SK-N-SH (cell line): ENCODE measurements around the gene MAML3. TPM values are rescaled to one million over a fixed set of nuclear protein-coding genes. Genes with fewer than 3 reads are reported as not detected.

Experiments
- CTCF ChIA-PET: fragments of 300-600, 350-600 bp; formaldehyde crosslinking; extraction: SDS; loops from one replicate; lab custom pipeline; 2021; lab: Yijun Ruan, JAX
- POLR2A ChIA-PET: fragments of 350-600 bp; sonication (Branson Sonifier 250); formaldehyde crosslinking; extraction: SDS; loops from one replicate; lab custom pipeline; 2020; ENCODE audit warnings: antibody characterized with exemption, inconsistent platforms; lab: Yijun Ruan, JAX
- DNase-seq: peaks from one replicate; pipeline ENCODE4 v3.0.0; 2012
- H2AFZ ChIP-seq: fragments of 200-600 bp; sonication (generic); 2 replicates; pipeline ENCODE4 v1.8.1; 2016; ENCODE audit warnings: antibody characterized with exemption, mild to moderate bottlenecking, low read depth
- H3F3A ChIP-seq: fragments of 200-600 bp; sonication (generic); replicated peaks from 2 replicates; pipeline ENCODE3; 2016; ENCODE audit warnings: antibody characterized with exemption, mild to moderate bottlenecking; ENCODE audit not compliant: insufficient read depth
- H3K27ac ChIP-seq, 2 experiments: fragments of 200-500 bp in 1 of 2; fragments of 200-600 bp in 1 of 2; sonication (Bioruptor generic) in 1 of 2; sonication (generic), shearing (Covaris generic) in 1 of 2; 2 replicates each; pipeline versions ENCODE4 v1.5.1 to v1.6.1; 2014 to 2016; ENCODE audit warnings: low read depth in 2 of 2, inconsistent platforms in 1 of 2, low read length in 1 of 2, mild to moderate bottlenecking in 1 of 2, mixed read lengths in 1 of 2
- H3K27me3 ChIP-seq: fragments of 200-600 bp; sonication (generic), shearing (Covaris generic); 2 replicates; pipeline ENCODE4 v1.6.1; 2016; ENCODE audit warnings: mixed run types; ENCODE audit not compliant: insufficient read depth
- H3K36me3 ChIP-seq, 2 experiments: fragments of 200-500 bp in 1 of 2; fragments of 200-600 bp in 1 of 2; sonication (Bioruptor generic) in 1 of 2; sonication (generic) in 1 of 2; replicated peaks in 1 of 2; 2 replicates each; pipeline versions ENCODE3 to v1.5.1; 2014 to 2016; ENCODE audit warnings: low read length in 1 of 2, mild to moderate bottlenecking in 1 of 2; ENCODE audit not compliant: insufficient read depth in 2 of 2, control insufficient read depth in 1 of 2
- H3K4me1 ChIP-seq, 2 experiments: fragments of 200-500 bp in 1 of 2; fragments of 200-600 bp in 1 of 2; sonication (Bioruptor generic) in 1 of 2; sonication (generic), shearing (Covaris generic) in 1 of 2; 2 replicates each; pipeline versions ENCODE4 v1.5.1 to v1.6.1; 2014 to 2016; ENCODE audit warnings: low read depth in 1 of 2, low read length in 1 of 2, mixed run types in 1 of 2; ENCODE audit not compliant: insufficient read depth in 2 of 2, control insufficient read depth in 1 of 2
- H3K4me2 ChIP-seq: fragments of 200-600 bp; sonication (generic), shearing (Covaris generic); 2 replicates; pipeline ENCODE4 v1.6.1; 2017; ENCODE audit warnings: mixed run types
- H3K4me3 ChIP-seq, 2 experiments: fragments of 200-500 bp in 1 of 2; fragments of 200-600 bp in 1 of 2; sonication (Bioruptor generic) in 1 of 2; sonication (generic), shearing (Covaris generic) in 1 of 2; 2 replicates each; pipeline versions ENCODE4 v1.5.1 to v1.8.1; 2014 to 2016; ENCODE audit warnings: low read depth in 2 of 2, inconsistent platforms in 1 of 2, low read length in 1 of 2, mild to moderate bottlenecking in 1 of 2, mixed read lengths in 1 of 2, moderate library complexity in 1 of 2
- H3K79me2 ChIP-seq: fragments of 200-600 bp; sonication (generic); 2 replicates; pipeline ENCODE4 v1.8.1; 2017; ENCODE audit warnings: mild to moderate bottlenecking; ENCODE audit not compliant: insufficient read depth
- H3K9ac ChIP-seq: fragments of 200-600 bp; sonication (generic); 2 replicates; pipeline ENCODE4 v1.6.1; 2017; ENCODE audit warnings: mixed run types
- H3K9me2 ChIP-seq: fragments of 200-600 bp; sonication (generic); 2 replicates; pipeline ENCODE4 v1.6.1; 2017; ENCODE audit warnings: mixed run types
- H3K9me3 ChIP-seq: fragments of 200-600 bp; sonication (generic); 2 replicates; pipeline ENCODE4 v1.6.1; 2017; ENCODE audit warnings: mixed run types, mild to moderate bottlenecking, moderate library complexity
- H4K20me1 ChIP-seq: fragments of 200-600 bp; sonication (generic); 2 replicates; pipeline ENCODE4 v1.6.1; 2017; ENCODE audit warnings: mild to moderate bottlenecking, mixed run types; ENCODE audit not compliant: insufficient read depth
- CHD2 ChIP-seq: fragments of 150-350 bp; IDR thresholded peaks from 2 replicates; pipeline ENCODE4 v1.6.1; 2018; ENCODE audit warnings: low read length; ENCODE audit not compliant: partially characterized antibody
- EP300 ChIP-seq, 2 experiments: IDR thresholded peaks; 2 replicates each; pipeline versions ENCODE4 v1.4.0 to v1.6.1; 2012; ENCODE audit warnings: borderline replicate concordance in 1 of 2, low read depth in 1 of 2, low read length in 1 of 2
- GABPA ChIP-seq: IDR thresholded peaks from 2 replicates; pipeline ENCODE4 v1.4.0; 2012; ENCODE audit warnings: low read depth, mild to moderate bottlenecking
- JUND ChIP-seq: IDR thresholded peaks from 2 replicates; pipeline ENCODE4 v1.4.0; 2012
- PBX3 ChIP-seq: IDR thresholded peaks from 2 replicates; pipeline ENCODE4; 2012
- RAD21 ChIP-seq: IDR thresholded peaks from 2 replicates; pipeline ENCODE4 v1.6.1; 2012; ENCODE audit warnings: mild to moderate bottlenecking, low read length
- RFX5 ChIP-seq: IDR thresholded peaks from 2 replicates; pipeline ENCODE4 v1.6.1; 2012; ENCODE audit warnings: mild to moderate bottlenecking, improper control_type of control experiment, low read length
- SMC3 ChIP-seq: IDR thresholded peaks from 2 replicates; pipeline ENCODE4 v1.6.1; 2012; ENCODE audit warnings: low read depth, low read length, improper control_type of control experiment
- TAF1 ChIP-seq: IDR thresholded peaks from 2 replicates; pipeline ENCODE4 v1.6.1; 2012; ENCODE audit warnings: low read depth, mild to moderate bottlenecking, low read length, moderate library complexity, borderline replicate concordance
- USF1 ChIP-seq: IDR thresholded peaks from 2 replicates; pipeline ENCODE4 v1.4.0; 2012; ENCODE audit warnings: low read depth, borderline replicate concordance
- ZBTB33 ChIP-seq: IDR thresholded peaks from 2 replicates; pipeline ENCODE4 v1.4.0; 2012; ENCODE audit warnings: low read depth, borderline replicate concordance
- WGBS: methylation state at CpG from one replicate; pipeline ENCODE4 v1.1.6; 2017; ENCODE audit warnings: low lambda C conversion rate; 5-methylcytosine and 5-hydroxymethylcytosine counted together
- polyA plus RNA-seq, 3 experiments: library from polyadenylated mRNA; depleted of rRNA; stranded (reverse); fragments of >200 nt; gene quantifications; 2 replicates each; pipeline ENCODE4 v1.2.3, GENCODE V29; 2012
- TF ChIP-seq, protein P1 (sequence below): fragments of 150-350 bp; IDR thresholded peaks from 2 replicates; pipeline ENCODE4 v1.6.1; 2016; ENCODE audit warnings: mild to moderate bottlenecking, low read depth, low read length

Gene MAML3
- polyA plus RNA-seq, 1 of the 3 experiments (the other 2 are of a cell fraction) = 5.3 TPM

DNA sequence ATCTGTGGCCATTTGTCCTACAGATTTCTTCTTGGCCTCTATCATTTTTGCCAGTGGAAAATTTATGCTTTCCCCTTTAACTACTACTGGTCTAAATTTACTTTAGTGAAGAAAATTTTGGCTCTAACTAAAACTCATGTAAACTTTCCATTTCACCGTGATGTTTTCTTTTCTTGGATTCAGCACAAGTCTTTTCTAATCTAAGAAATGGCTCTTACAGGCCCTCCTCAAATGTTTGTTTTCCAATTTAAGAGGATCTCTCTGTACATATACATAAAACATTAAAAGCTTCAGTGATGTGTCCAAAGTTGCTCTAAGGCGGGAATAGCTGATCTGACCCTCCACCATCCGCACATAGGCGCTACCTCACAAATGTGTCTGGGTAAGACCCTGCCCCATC, 68.1 kb downstream of the MAML3 start:
- H3K9me3 ChIP-seq = no peaks in the 10 kb centered on the region
- H3K9ac ChIP-seq = no peak overlapping the region
- H3K4me3 ChIP-seq = no peak overlapping the region
- no peaks in the 10 kb centered on the region for H4K20me1 ChIP-seq
- H3K4me2 ChIP-seq = no peak overlapping the region
- H3K36me3 ChIP-seq = no peaks in the 10 kb centered on the region
- TF ChIP-seq TAF1 (no peak), JUND (no peak), ZBTB33 (no peak), GABPA (no peak), PBX3 (no peak), RFX5 (no peak), RAD21 (no peak), CHD2 (no peak), EP300 (IDR thresholded peaks at IDR 0.05; ENCODE audit: borderline replicate concordance in 1 of 2, low read depth in 1 of 2, low read length in 1 of 2) (no peak), SMC3 (no peak), USF1 (no peak)
- TF ChIP-seq, protein P1, sequence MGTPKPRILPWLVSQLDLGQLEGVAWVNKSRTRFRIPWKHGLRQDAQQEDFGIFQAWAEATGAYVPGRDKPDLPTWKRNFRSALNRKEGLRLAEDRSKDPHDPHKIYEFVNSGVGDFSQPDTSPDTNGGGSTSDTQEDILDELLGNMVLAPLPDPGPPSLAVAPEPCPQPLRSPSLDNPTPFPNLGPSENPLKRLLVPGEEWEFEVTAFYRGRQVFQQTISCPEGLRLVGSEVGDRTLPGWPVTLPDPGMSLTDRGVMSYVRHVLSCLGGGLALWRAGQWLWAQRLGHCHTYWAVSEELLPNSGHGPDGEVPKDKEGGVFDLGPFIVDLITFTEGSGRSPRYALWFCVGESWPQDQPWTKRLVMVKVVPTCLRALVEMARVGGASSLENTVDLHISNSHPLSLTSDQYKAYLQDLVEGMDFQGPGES = no peak
- ChIA-PET CTCF (interaction anchor here (1.3 kb wide), 1 partner anchor 168 kb away, joined by 3 read pairs; no protein-coding TSS in a partner anchor), POLR2A (interaction anchor here (1.5 kb wide), 1 partner anchor 65 kb away, joined by 4 read pairs; no protein-coding TSS in a partner anchor)
- H3K4me1 ChIP-seq = peaks cover 4 to 44% of the 10 kb centered on the region in 2 experiments; a peak in 3 of 4 replicates
- no peak overlapping the region for H2AFZ ChIP-seq
- H3K27me3 ChIP-seq = no peaks in the 10 kb centered on the region
- no peaks in the 10 kb centered on the region for H3F3A ChIP-seq
- peaks cover 5% of the 10 kb centered on the region; the same call in 1 of the 2 replicates for H3K79me2 ChIP-seq
- H3K27ac ChIP-seq = no peak overlapping the region
- no peaks in the 10 kb centered on the region for H3K9me2 ChIP-seq
- DNase-seq = no peak
- WGBS = 98% methylated on average over 4 of the region's 4 CpGs
